HG03095 (cell line): Measurements from ENCODE around the gene TAPT1.
"Not testable (repeated sequence)": the region's sequence is repeated elsewhere in the genome, so short reads cannot be mapped to it uniquely, and the experiment has no call there.

Source experiments
- ATAC-seq: cut with Tn5 transposase; IDR thresholded peaks from one replicate; pipeline ENCODE4 v1.9.1; 2021; ENCODE audit warnings: moderate library complexity; ENCODE audit not compliant: unreplicated experiment

TAPT1 gene

GRCh38 chr4:16186986-16187385 is 39.3 kb downstream of the TAPT1 start:
- ATAC-seq: no peak

- ATAC-seq: no peak
Observed at GRCh38 chr4:16183604-16184003, 42.7 kb downstream of the TAPT1 start.

- no peak for ATAC-seq
Observed at GRCh38 chr4:16176621-16177020, 49.6 kb downstream of the TAPT1 start.

GRCh38 chr4:16171831-16172230 is 54.4 kb downstream of the TAPT1 start:
- ATAC-seq: no peak

- ATAC-seq: no peak
Observed at GRCh38 chr4:16169490-16169889, 56.8 kb downstream of the TAPT1 start.

GRCh38 chr4:16168710-16169388 is 57.4 kb downstream of the TAPT1 start:
- no peak for ATAC-seq

- no peak for ATAC-seq
Observed at GRCh38 chr4:16168144-16168543, 58.1 kb downstream of the TAPT1 start.

- ATAC-seq: no peak
Observed at GRCh38 chr4:16165931-16166330, 60.3 kb downstream of the TAPT1 start.

- no peak for ATAC-seq
Observed at GRCh38 chr4:16162891-16163290, 63.4 kb downstream of the TAPT1 start.

- ATAC-seq: no peak
Observed at GRCh38 chr4:16161851-16162408, 64.3 kb downstream of the TAPT1 start.

- ATAC-seq: no peak
Observed at GRCh38 chr4:16160457-16160856, 65.8 kb downstream of the TAPT1 start.

- ATAC-seq: no peak
Observed at GRCh38 chr4:16159286-16159685, 67.0 kb downstream of the TAPT1 start.

- no peak for ATAC-seq
Observed at GRCh38 chr4:16158504-16158852, 67.8 kb downstream of the TAPT1 start.

GRCh38 chr4:16157609-16158503 is 68.4 kb downstream of the TAPT1 start:
- no peak for ATAC-seq

GRCh38 chr4:16155528-16156169 is 70.6 kb downstream of the TAPT1 start:
- no peak for ATAC-seq

GRCh38 chr4:16154451-16154850 is 71.8 kb downstream of the TAPT1 start:
- ATAC-seq: no peak

- ATAC-seq: no peak
Observed at GRCh38 chr4:16150716-16151115, 75.6 kb downstream of the TAPT1 start.

- not testable (repeated sequence) for ATAC-seq
Observed at GRCh38 chr4:16144913-16145312, 81.4 kb downstream of the TAPT1 start.

GRCh38 chr4:16142598-16143310 is 83.5 kb downstream of the TAPT1 start:
- no peak for ATAC-seq

- ATAC-seq: no peak
Observed at GRCh38 chr4:16140879-16141249, 85.4 kb downstream of the TAPT1 start.
